Adrenal gland (tissue), 12 donors: Measurements from ENCODE around the gene PROM1. TPM values are rescaled to one million over a fixed set of nuclear protein-coding genes. Genes with fewer than 3 reads are reported as not detected.

ENCODE experiments used
- DNase-seq, 7 donors: peaks; one replicate each; pipeline ENCODE4 v3.0.0-alpha.2; 2019 to 2020
- H3K27ac ChIP-seq, 5 donors: fragments of 200-600 bp; sonication (generic) in 4 of 5; 1 replicate in 3 of 5; 2 replicates in 2 of 5; pipeline versions ENCODE4 v1.5.1 to v1.8.0; 2016 to 2020; ENCODE audit warnings: mild to moderate bottlenecking in 1 of 5
- H3K27me3 ChIP-seq: fragments of 200-600 bp; 2 replicates; pipeline ENCODE4 v1.8.0; 2021
- H3K36me3 ChIP-seq, 2 donors: fragments of 200-600 bp; replicated peaks in 1 of 2; 1 replicate in 1 of 2; 2 replicates in 1 of 2; pipeline versions ENCODE4 v1.5.1 to v1.8.0; 2018 to 2022
- H3K4me1 ChIP-seq, 2 donors: fragments of 200-600 bp; replicated peaks in 1 of 2; 1 replicate in 1 of 2; 2 replicates in 1 of 2; pipeline versions ENCODE4 v1.5.1 to v1.8.0; 2018 to 2021
- H3K4me3 ChIP-seq, 4 donors: fragments of 200-600 bp; sonication (generic) in 3 of 4; one replicate each; pipeline ENCODE4 v1.5.1; 2016 to 2018
- H3K9me3 ChIP-seq, 3 donors: fragments of 200-600 bp; sonication (generic) in 1 of 3; replicated peaks in 1 of 3; 1 replicate in 2 of 3; 2 replicates in 1 of 3; pipeline versions ENCODE4 v1.5.1 to v1.8.0; 2016 to 2021
- POLR2A ChIP-seq, 2 donors: fragments of 450-650 bp; IDR thresholded peaks; one replicate each; pipeline ENCODE4 v1.6.1; 2017; ENCODE audit warnings: antibody characterized with exemption in 2 of 2, mild to moderate bottlenecking in 2 of 2, moderate library complexity in 1 of 2
- WGBS, 4 donors: extraction: QIAGEN DNeasy Blood & Tissue Kit in 2 of 4; methylation state at CpG; one replicate each; pipeline versions ENCODE4 v1.1.5 to v1.1.7; 2013 to 2017; 5-methylcytosine and 5-hydroxymethylcytosine counted together
- intact Hi-C, 2 donors: fragments of 100-400 bp; cut with DNase I; formaldehyde crosslinking; loops; one replicate each; pipeline versions ENCODE4 v1.14.1 to v1.15.0; 2022 to 2023
- polyA plus RNA-seq, 3 donors: library from polyadenylated mRNA; stranded (reverse); fragments of 200-250 nt in 2 of 3; fragments of 350-450 nt in 1 of 3; fragmentation: Illumina TruSeq in 1 of 3; extraction: RNeasy Lipid Tissue Mini Kit (QIAGEN cat#74804) in 1 of 3; gene quantifications; one replicate each; pipeline ENCODE4 v1.2.3, GENCODE V29; 2013 to 2014
- total RNA-seq, 9 donors: library from RNA; depleted of rRNA in 4 of 9; stranded (reverse); fragments of >200 nt in 4 of 9; fragments of 120-200 nt in 1 of 9; fragmentation: NEBNext Ultra II Directional in 1 of 9; extraction: Animal tissue kit (Norgen Biotek cat#: 25700) in 1 of 9; gene quantifications; one replicate each; pipeline versions ENCODE4 v1.1.0 to v1.2.4, GENCODE V29; 2013 to 2023
- TF ChIP-seq, protein P1 (sequence below), 6 experiments: fragments of 450-650 bp in 4 of 6; fragments of 200-600 bp in 2 of 6; sonication (generic) in 1 of 6; IDR thresholded peaks; 1 replicate in 5 of 6; 2 replicates in 1 of 6; pipeline versions ENCODE4 v1.5.1 to v1.8.0; 2016 to 2021; ENCODE audit warnings: antibody characterized with exemption in 6 of 6, mild to moderate bottlenecking in 2 of 6, moderate library complexity in 1 of 6
- donor health status: healthy with polysubstance abuse.
- donor health status: Bipolar disorder and iron deficiency.
- donor health status: DM: yes; HTN: yes; CAD: no.
- donor health status: DM: no; HTN: no; CAD: no.
- donor health status: DM: no; HTN: no; CAD: no.
- donor health status: DM: yes; HTN: yes; CAD: no.

PROM1 gene
- total and polyA plus RNA-seq, 12 donors: 0.14 to 1.6 (median 0.39) TPM; not detected in 4

DNA sequence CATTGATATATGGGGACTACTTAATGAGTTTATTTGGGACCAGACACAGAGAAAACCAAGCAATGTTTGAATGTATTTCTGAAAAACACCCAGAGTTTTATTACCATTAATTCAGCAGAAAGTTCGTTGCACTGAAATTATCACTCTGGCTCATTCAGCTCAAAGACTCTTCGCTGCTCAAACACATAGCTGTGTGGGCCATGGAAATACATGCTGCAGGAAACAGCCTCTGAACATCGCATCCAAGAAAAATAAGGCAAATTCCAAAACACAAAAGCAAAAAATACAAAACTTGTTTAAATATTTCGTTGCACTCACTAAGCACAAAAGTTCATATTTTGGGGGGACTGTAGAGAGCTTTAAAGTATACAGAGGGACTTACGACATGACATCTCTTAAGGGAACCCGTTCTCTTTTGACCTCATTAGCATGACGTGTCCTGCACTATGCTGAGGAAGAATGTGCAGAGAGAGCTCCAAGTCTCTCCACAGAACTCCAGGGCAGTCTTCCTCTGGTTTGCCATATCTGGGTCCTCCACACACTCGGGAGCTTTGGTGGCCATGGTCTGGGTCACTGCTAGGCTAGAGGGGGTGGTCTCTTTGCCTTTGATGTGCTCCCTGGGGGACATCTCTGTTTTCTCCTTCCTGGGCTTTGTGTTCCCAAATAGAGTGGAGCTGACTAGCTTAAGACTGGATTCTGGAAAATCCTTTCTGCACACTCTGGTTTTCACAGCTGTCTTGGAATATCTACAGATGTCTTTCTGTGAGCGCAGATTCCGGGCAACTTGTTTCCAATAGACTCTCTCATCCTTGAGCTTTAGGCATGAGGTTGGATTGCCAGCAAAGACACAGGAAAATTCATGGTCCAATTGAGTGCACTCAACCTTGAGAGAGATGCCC lies 148.1 kb downstream of the PROM1 start:
- WGBS, 4 donors: 58 to 66% (median 64%) methylated on average over 10 of the region's 10 CpGs
- Histone ChIP-seq H3K9me3 (no peaks in the 10 kb centered on the region), H3K27ac (no peak overlapping the region), H3K27me3 (no peaks in the 10 kb centered on the region), H3K4me1 (no peaks in the 10 kb centered on the region), H3K4me3 (no peak overlapping the region), H3K36me3 (no peaks in the 10 kb centered on the region)
- no peak for DNase-seq
- intact Hi-C loops: no loop called here
- TF ChIP-seq, protein P1, sequence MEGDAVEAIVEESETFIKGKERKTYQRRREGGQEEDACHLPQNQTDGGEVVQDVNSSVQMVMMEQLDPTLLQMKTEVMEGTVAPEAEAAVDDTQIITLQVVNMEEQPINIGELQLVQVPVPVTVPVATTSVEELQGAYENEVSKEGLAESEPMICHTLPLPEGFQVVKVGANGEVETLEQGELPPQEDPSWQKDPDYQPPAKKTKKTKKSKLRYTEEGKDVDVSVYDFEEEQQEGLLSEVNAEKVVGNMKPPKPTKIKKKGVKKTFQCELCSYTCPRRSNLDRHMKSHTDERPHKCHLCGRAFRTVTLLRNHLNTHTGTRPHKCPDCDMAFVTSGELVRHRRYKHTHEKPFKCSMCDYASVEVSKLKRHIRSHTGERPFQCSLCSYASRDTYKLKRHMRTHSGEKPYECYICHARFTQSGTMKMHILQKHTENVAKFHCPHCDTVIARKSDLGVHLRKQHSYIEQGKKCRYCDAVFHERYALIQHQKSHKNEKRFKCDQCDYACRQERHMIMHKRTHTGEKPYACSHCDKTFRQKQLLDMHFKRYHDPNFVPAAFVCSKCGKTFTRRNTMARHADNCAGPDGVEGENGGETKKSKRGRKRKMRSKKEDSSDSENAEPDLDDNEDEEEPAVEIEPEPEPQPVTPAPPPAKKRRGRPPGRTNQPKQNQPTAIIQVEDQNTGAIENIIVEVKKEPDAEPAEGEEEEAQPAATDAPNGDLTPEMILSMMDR (IDR thresholded peaks at IDR 0.05): no peak
- TF ChIP-seq POLR2A (IDR thresholded peaks at IDR 0.05): no peak

DNA sequence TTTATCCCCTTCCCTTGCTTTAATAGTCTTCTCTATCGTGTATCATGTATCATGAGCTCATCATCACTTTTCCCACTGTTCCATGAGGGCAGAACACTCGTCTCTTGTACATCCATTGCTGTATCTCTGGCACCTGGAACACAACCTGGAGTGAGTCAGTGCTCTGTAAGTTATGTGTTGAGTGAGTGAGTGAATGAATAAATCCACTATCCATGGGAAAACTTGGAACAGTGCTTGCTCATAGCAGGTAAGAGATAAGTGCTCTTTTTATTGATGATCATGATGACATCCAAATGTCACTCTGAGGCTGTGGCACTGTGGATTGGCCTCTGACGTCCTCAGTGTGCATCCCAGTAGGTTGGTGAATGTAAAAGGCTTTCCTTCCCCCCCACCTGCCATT lies 149.6 kb downstream of the PROM1 start:
- no peak overlapping the region for H3K4me3 ChIP-seq
- no peaks in the 10 kb centered on the region for H3K27me3 ChIP-seq
- intact Hi-C loops: no loop called here
- no peaks in the 10 kb centered on the region for H3K9me3 ChIP-seq
- H3K27ac ChIP-seq: no peak overlapping the region
- 59 to 67% (median 65%) methylated on average over 3 of the region's 3 CpGs for WGBS, 4 donors
- no peak for DNase-seq
- H3K4me1 ChIP-seq: no peaks in the 10 kb centered on the region
- no peaks in the 10 kb centered on the region for H3K36me3 ChIP-seq
- TF ChIP-seq, protein P1 (IDR thresholded peaks at IDR 0.05): no peak
- TF ChIP-seq POLR2A (IDR thresholded peaks at IDR 0.05): no peak

DNA sequence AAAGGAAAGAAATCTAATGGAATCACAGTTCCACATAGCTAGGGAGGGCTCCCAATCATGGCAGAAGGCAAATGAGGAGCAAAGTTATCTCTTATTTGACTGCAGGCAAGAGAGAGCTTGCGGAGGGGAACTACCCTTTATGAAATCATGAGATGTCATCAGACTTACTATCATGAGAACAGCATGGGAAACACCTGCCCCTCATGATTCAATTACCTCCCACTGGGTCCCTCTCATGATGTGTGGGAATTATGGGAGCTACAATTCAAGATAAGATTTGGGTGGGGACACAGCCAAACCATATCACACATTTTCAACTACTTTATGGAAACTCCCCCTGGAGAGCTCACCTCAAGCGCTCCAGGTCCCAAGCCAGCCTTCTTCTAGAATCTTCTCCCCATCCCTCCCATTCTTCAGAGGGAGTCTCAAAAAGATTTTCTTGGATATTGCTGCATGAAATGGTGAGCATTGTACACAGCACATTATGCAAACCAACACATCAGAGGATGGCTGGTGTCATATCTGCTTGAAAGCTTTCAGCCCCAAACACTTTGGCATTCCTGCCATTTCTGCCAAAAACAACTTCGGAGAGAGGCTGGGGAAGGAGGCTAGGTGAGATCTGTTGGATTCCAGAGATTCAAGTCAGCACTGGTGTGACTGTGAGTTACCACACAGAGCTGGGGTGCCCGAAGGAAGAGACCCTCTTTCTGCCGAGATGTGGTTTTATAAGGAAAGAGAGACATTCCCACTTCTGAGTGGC lies 152.2 kb downstream of the PROM1 start:
- intact Hi-C loops: no loop called here
- Histone ChIP-seq H3K36me3 (no peaks in the 10 kb centered on the region), H3K27me3 (no peaks in the 10 kb centered on the region), H3K27ac (no peak overlapping the region), H3K4me1 (no peaks in the 10 kb centered on the region), H3K4me3 (no peak overlapping the region), H3K9me3 (no peaks in the 10 kb centered on the region)
- no peak for DNase-seq
- WGBS, 4 donors: 75 to 94% (median 89%) methylated on average over 5 of the region's 5 CpGs
- no peak for TF ChIP-seq POLR2A (IDR thresholded peaks at IDR 0.05)
- TF ChIP-seq, protein P1 (IDR thresholded peaks at IDR 0.05): no peak

DNA sequence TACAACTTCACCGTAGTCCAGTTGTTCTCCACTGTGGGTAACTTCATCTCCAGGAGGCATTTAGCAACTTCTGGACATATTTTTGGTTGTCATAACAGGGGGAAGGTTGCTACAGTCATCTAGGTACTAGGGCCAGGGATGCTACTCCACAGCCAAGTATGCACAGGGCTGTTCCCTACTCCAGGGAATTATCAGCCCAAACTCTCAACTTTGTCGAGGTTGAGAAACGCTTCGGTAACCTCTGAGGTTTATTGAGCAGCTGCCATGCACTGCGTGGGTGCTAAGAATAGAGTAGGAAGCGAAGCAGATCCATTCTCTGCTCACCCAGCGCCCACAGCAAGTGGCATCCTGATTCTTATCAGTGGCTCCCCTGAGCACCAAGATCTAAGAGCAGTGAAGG lies 153.5 kb downstream of the PROM1 start:
- Histone ChIP-seq H3K4me1 (no peaks in the 10 kb centered on the region), H3K4me3 (no peak overlapping the region), H3K36me3 (no peaks in the 10 kb centered on the region), H3K27ac (no peak overlapping the region), H3K9me3 (no peaks in the 10 kb centered on the region), H3K27me3 (no peaks in the 10 kb centered on the region)
- 71 to 88% (median 84%) methylated on average over 7 of the region's 7 CpGs for WGBS, 4 donors
- no peak for DNase-seq
- intact Hi-C loops: no loop called here
- TF ChIP-seq, protein P1 (IDR thresholded peaks at IDR 0.05): no peak
- TF ChIP-seq POLR2A (IDR thresholded peaks at IDR 0.05): no peak
